Upper lobe of right lung (tissue), 1 donor: ENCODE data around the gene YIF1A. TPM values are rescaled to one million over a fixed set of nuclear protein-coding genes. Genes with fewer than 3 reads are reported as not detected.
A peak's percentile ranks its signal among the peaks of the same experiment; 100 is the strongest.

Source experiments
- ATAC-seq: fragments of 200-7000 bp; cut with Tn5 transposase; one replicate; pipeline ENCODE4 v1.9.1; 2020; ENCODE audit warnings: mild to moderate bottlenecking, moderate library complexity
- DNase-seq: peaks from one replicate; pipeline ENCODE4 v3.0.0-alpha.2; 2020
- H3K27ac ChIP-seq: fragments of 200-600 bp; one replicate; pipeline ENCODE4 v1.8.0; 2022
- H3K27me3 ChIP-seq: fragments of 200-600 bp; one replicate; pipeline ENCODE4 v1.8.0; 2022; ENCODE audit warnings: mild to moderate bottlenecking
- H3K36me3 ChIP-seq: fragments of 200-600 bp; one replicate; pipeline ENCODE4 v1.8.0; 2022
- H3K4me1 ChIP-seq: fragments of 200-600 bp; one replicate; pipeline ENCODE4 v1.8.0; 2022
- H3K4me3 ChIP-seq: fragments of 200-600 bp; one replicate; pipeline ENCODE4 v1.8.0; 2022; ENCODE audit warnings: mild to moderate bottlenecking
- H3K9me3 ChIP-seq: fragments of 200-600 bp; one replicate; pipeline ENCODE4 v1.8.0; 2022
- intact Hi-C: fragments of 100-400 bp; cut with DNase I; formaldehyde crosslinking; loops from one replicate; pipeline ENCODE4 v1.11.0; 2022
- total RNA-seq: library from RNA; stranded (reverse); fragmentation: NEBNext Ultra II Directional; extraction: Animal tissue kit (Norgen Biotek cat#: 25700); gene quantifications from one replicate; pipeline ENCODE4 v1.2.1, GENCODE V29; 2021
- TF ChIP-seq, protein P1 (sequence below): fragments of 200-600 bp; IDR thresholded peaks from one replicate; pipeline ENCODE4 v1.8.0; 2022; ENCODE audit warnings: antibody characterized with exemption
- donor health status: DM: no; HTN: yes; CAD: no; lungs with severe emphysema.

YIF1A gene
- total RNA-seq, 1 donor from 2014 or later: 66.9 TPM

DNA sequence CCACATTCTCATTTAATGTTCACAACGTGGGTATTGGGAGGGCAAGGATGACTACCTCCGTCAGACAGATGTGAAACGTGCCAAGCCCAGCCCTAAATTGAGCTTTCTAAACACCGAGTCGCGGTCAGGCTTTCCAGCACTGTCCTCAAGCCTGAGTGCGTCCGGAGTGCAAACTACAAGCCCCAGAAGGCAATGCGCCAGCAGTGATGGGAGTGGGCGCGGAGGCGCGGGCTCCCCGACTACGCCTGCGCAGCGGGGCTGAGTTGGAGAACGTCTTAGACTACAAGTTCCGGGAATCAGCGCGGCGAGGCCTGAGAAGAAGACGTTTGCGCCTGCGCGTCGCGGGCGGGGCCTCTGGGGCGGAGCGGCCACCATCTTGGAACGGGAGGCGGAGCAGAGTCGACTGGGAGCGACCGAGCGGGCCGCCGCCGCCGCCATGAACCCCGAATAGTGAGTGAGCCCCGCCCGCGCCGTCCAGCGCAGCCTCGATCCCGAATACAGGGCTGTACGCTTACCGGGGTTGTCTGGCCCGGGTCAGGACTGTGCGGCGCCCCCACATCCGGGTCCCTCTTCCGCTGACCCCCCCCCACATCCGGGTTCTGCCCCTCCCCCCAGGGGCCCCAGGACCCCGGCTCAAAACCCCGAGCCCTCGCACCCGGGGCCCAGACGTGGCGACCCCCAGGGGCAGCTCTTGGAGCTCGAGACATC is 20.5 kb downstream of the YIF1A start, which contains the start of gene RAB1B:
Gene RAB1B, plus strand, starts transcription at position 396 of the 708 bp plus-strand sequence. Its CDS starts 41 bp downstream, at position 437.
- peak; percentile 100 for DNase-seq
- H3K4me1 ChIP-seq: peaks cover 16% of the 10 kb centered on the region
- intact Hi-C loops: no loop called here
- no peaks in the 10 kb centered on the region for H3K9me3 ChIP-seq
- H3K36me3 ChIP-seq: peaks cover 19% of the 10 kb centered on the region
- H3K27ac ChIP-seq: peak within 1 kb of the TSS; percentile 90
- no peaks in the 10 kb centered on the region for H3K27me3 ChIP-seq
- peak; percentile 88 for ATAC-seq
- TF ChIP-seq, protein P1, sequence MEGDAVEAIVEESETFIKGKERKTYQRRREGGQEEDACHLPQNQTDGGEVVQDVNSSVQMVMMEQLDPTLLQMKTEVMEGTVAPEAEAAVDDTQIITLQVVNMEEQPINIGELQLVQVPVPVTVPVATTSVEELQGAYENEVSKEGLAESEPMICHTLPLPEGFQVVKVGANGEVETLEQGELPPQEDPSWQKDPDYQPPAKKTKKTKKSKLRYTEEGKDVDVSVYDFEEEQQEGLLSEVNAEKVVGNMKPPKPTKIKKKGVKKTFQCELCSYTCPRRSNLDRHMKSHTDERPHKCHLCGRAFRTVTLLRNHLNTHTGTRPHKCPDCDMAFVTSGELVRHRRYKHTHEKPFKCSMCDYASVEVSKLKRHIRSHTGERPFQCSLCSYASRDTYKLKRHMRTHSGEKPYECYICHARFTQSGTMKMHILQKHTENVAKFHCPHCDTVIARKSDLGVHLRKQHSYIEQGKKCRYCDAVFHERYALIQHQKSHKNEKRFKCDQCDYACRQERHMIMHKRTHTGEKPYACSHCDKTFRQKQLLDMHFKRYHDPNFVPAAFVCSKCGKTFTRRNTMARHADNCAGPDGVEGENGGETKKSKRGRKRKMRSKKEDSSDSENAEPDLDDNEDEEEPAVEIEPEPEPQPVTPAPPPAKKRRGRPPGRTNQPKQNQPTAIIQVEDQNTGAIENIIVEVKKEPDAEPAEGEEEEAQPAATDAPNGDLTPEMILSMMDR: no peak
- peak within 1 kb of the TSS; percentile 99 for H3K4me3 ChIP-seq

DNA sequence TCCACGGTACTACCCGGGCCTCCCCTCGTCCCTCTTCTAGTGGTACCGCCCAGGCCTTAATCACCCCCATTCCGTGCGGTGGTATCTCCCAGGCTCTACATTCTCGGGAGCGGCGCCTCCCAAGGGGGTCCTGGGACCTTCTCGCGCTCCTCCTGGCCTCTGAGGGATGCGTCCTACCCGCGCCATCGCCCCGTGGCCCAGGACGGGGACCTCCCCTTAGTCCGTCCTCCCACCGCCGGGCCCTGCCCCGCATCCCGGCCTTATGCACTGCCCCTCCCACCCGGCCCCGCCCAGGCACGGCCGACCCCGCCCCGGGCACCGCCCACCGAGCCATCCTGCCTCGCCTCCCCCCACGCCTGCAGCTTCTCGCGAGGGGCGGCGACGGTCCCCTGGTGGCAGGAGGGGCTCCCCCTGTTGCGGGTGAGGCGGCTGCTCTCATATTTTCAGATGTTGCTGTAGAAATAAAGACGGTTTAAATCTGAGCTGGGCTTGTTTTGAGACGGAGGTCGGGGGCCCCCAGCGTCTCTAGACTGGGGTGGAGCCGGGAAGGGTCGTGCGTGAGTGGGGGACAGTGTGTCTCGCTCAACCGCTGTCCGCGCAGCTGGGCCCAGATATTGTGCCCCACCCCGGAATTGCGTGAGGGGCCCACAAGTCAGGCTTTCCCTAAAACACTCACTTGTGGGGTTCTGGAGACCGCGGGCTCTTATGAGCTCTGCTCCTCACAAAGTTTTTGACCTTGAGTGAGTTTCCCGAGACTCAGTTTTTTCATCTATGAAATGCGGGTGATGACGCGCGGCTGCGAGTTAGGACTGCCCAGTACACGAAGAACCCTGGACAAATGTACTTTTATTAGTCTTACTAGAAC is 21.3 kb downstream of the YIF1A start:
- H3K36me3 ChIP-seq: peaks cover 11% of the 10 kb centered on the region

DNA sequence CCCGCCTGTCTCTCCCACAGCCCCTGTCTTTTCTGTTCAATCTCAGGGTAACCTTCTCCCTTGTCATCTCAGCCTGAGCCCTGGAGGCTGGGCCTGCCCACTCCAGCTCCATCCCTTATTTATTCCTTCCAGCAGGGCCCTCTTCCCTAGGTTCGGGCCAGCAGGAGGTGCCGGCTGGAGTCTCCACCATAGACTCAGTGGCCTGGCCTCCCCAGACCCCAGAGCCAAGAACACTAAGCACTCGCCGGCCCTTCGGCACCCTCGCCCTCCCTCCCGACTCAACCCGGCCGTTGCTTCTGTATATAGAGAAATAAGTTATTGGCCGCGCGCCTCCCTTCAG is 21.9 kb downstream of the YIF1A start:
- TF ChIP-seq, protein P1: no peak
- peaks cover 5% of the 10 kb centered on the region for H3K36me3 ChIP-seq
- intact Hi-C loops: no loop called here
- peak overlapping the region; percentile 99 for H3K4me3 ChIP-seq
- no peaks in the 10 kb centered on the region for H3K9me3 ChIP-seq
- peaks cover 16% of the 10 kb centered on the region for H3K4me1 ChIP-seq
- no peak for DNase-seq
- no peaks in the 10 kb centered on the region for H3K27me3 ChIP-seq
- ATAC-seq: no peak
- H3K27ac ChIP-seq: peak overlapping the region; percentile 90

More for the DNA sequence above, 21.3 kb downstream of the YIF1A start:
- Histone ChIP-seq H3K9me3 (no peaks in the 10 kb centered on the region), H3K4me3 (peak overlapping the region; percentile 99), H3K27me3 (no peaks in the 10 kb centered on the region), H3K27ac (peak overlapping the region; percentile 90), H3K4me1 (peaks cover 16% of the 10 kb centered on the region)
- DNase-seq: peak; percentile 93
- TF ChIP-seq, protein P1: no peak
- peak; percentile 84 for ATAC-seq
- intact Hi-C loops: no loop called here

DNA sequence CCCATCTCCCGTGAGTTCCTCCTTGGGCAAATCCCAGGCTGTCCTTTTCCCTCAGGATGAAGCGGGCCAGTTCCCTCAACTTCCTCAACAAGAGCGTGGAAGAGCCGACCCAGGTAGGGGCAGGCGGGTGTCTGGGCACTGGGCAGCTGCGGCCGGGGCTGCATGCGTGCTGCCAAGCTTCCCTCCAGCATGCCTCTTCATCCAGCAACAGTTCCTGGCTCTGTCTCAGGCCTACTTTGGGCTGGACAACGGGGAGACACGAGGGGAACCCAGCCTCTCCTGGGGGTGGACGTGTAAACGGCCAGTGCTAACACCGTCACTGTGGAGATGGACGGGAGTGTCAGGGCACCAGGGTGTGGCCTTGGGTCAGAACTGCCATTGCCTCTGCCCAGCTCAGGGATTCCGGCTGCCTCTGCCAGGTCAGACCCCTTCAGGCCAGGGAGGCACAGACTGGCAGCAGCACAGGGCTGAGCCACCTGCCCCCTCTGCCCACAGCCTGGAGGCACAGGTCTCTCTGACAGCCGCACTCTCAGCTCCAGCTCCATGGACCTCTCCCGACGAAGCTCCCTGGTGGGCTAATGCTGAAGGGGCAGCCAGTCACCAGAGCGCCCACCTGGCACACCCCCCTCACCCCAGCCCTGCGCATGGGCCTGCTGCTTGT is 22.4 kb downstream of the YIF1A start:
- Histone ChIP-seq H3K9me3 (no peaks in the 10 kb centered on the region), H3K27ac (peak overlapping the region; percentile 90), H3K36me3 (peaks cover under 1% of the 10 kb centered on the region), H3K27me3 (no peaks in the 10 kb centered on the region), H3K4me3 (peak overlapping the region; percentile 99), H3K4me1 (peaks cover 16% of the 10 kb centered on the region)
- TF ChIP-seq, protein P1: no peak
- ATAC-seq (no peak), DNase-seq (peak; percentile 65)
- intact Hi-C loops: no loop called here

DNA sequence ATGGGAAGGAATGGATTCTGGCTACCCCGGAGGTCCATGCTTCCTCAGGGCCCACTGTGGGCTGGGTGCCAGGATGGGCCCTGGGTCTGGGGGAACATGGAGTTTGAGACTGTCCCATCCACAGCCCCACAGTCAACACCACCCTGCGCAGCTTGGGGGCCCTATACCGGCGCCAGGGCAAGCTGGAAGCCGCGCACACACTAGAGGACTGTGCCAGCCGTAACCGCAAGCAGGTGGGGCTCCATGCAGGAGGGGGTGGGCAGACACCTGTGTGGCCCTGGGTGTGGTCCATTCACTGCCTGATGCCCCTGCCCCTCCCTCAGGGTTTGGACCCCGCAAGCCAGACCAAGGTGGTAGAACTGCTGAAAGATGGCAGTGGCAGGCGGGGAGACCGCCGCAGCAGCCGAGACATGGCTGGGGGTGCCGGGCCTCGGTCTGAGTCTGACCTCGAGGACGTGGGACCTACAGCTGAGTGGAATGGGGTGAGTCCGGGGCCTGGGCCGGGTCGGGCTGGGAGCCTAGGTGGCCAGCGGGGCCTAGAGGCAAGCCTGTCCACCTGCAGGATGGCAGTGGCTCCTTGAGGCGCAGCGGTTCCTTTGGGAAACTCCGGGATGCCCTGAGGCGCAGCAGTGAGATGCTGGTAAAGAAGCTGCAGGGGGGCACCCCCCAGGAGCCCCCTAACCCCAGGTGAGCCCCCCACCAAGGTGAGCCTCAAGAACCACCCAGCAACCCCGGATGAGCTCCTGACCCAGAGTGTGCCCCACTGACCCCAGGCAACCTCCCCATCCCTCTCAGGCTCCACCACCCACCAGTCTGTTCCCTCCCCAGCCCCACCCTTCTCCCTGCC is 23.2 kb downstream of the YIF1A start:
- Histone ChIP-seq H3K4me3 (no peak overlapping the region), H3K4me1 (peaks cover 15% of the 10 kb centered on the region), H3K36me3 (no peaks in the 10 kb centered on the region), H3K27ac (no peak overlapping the region), H3K9me3 (no peaks in the 10 kb centered on the region), H3K27me3 (no peaks in the 10 kb centered on the region)
- TF ChIP-seq, protein P1: no peak
- intact Hi-C loops: no loop called here
- ATAC-seq (no peak), DNase-seq (no peak)
